Activated naive CD4-positive, alpha-beta T cell treated with anti-CD3 and anti-CD28 coated beads, Interleukin-2, amount 50 U/mL, for 24 hours (primary cell): ENCODE results near the gene HDAC7.

Source experiments
- H3K27ac Mint-ChIP-seq: one replicate; pipeline ENCODE4 v1.8.0; 2021; ENCODE audit warnings: mild to moderate bottlenecking, mixed read lengths
- H3K27me3 Mint-ChIP-seq: one replicate; pipeline ENCODE4 v1.8.0; 2021; ENCODE audit warnings: mixed read lengths
- H3K36me3 Mint-ChIP-seq: one replicate; pipeline ENCODE4 v1.8.0; 2021; ENCODE audit warnings: mixed read lengths
- H3K4me1 Mint-ChIP-seq: one replicate; pipeline ENCODE4 v1.8.0; 2021; ENCODE audit warnings: mixed read lengths
- H3K4me3 Mint-ChIP-seq: one replicate; pipeline ENCODE4 v1.8.0; 2021; ENCODE audit warnings: mild to moderate bottlenecking, mixed read lengths
- H3K9me3 Mint-ChIP-seq: one replicate; pipeline ENCODE4 v1.8.0; 2021; ENCODE audit warnings: mixed read lengths

Gene HDAC7

GRCh38 chr12:47763481-47764346, 56.0 kb downstream of the HDAC7 start:
- Mint-ChIP-seq H3K27me3 (no peaks in the 10 kb centered on the region), H3K4me3 (no peak overlapping the region), H3K27ac (no peak overlapping the region), H3K4me1 (peaks cover 3% of the 10 kb centered on the region), H3K36me3 (no peaks in the 10 kb centered on the region), H3K9me3 (no peaks in the 10 kb centered on the region)

- Mint-ChIP-seq H3K27me3 (no peaks in the 10 kb centered on the region), H3K4me1 (peaks cover 3% of the 10 kb centered on the region), H3K27ac (no peak overlapping the region), H3K4me3 (no peak overlapping the region), H3K36me3 (no peaks in the 10 kb centered on the region), H3K9me3 (no peaks in the 10 kb centered on the region)
Observed at GRCh38 chr12:47762850-47763465, 56.7 kb downstream of the HDAC7 start.

DNA sequence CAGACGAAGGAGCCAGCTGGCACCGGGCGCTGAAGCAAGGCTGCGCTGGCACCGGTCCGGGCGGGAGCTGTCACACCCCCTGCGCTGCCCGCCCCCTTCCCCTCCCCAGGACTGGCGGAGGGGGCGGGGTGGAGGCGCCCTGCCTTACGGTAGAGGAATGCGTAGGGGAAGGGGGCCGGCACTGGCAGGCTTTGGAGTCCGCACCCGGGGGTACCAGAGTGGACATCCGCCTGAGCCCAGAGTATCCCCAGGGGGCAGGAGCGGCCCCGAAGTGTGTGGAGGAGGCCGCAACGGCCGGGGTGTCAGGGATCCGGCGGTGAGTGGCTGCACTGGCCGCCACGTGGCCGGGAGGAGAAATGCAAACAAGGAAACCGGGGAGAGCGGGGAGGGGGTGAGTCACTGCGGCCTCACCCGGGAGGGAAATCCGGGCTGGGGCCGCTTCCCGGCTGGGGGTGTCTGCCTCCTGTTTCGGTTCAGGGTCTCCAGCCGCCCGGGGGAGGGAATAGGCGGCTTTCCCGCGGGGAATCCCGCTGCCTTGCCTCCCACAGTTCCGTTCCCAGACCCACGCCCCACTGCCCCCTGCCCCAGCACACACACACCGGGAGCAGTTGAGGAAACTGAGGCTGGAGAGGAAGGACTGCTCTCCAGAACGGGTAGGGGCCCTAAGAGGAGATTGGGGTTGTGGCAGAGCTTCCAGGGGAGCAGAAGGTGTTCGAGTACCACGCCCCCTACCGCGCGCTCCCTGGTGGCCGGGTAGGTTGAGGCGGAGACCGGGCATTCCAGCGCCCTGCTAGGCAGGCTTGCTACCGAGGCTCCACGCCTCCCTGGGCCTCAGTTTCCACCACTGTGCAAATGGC, 60.6 kb downstream of the HDAC7 start, which contains the start of gene RAPGEF3:
Gene RAPGEF3, minus strand, starts transcription at position 47 of the 857 bp plus-strand sequence. CDS start 324 bp downstream, outside the sequence.
- H3K27ac Mint-ChIP-seq: peak within 1 kb of the TSS; percentile 68
- H3K4me3 Mint-ChIP-seq: peak within 1 kb of the TSS; percentile 71
- H3K36me3 Mint-ChIP-seq: no peaks in the 10 kb centered on the region
- no peaks in the 10 kb centered on the region for H3K27me3 Mint-ChIP-seq
- H3K9me3 Mint-ChIP-seq: no peaks in the 10 kb centered on the region
- peaks cover 11% of the 10 kb centered on the region for H3K4me1 Mint-ChIP-seq

DNA sequence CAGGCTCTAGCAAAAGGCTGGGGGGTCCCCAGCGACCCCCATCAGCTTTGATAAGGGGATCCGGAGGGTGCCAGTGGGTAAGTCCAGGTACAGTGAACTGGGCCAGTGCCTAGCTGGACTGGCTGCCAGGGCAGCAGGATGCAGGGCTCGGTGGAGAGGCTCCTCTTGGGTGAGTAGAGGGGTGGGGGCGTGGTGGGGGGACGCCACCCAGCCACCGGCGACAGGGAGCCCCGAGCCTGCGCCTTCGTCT, 61.2 kb downstream of the HDAC7 start:
- Mint-ChIP-seq H3K4me3 (peak overlapping the region; percentile 42), H3K9me3 (no peaks in the 10 kb centered on the region), H3K27me3 (no peaks in the 10 kb centered on the region), H3K36me3 (no peaks in the 10 kb centered on the region), H3K4me1 (peaks cover 11% of the 10 kb centered on the region), H3K27ac (no peak overlapping the region)

DNA sequence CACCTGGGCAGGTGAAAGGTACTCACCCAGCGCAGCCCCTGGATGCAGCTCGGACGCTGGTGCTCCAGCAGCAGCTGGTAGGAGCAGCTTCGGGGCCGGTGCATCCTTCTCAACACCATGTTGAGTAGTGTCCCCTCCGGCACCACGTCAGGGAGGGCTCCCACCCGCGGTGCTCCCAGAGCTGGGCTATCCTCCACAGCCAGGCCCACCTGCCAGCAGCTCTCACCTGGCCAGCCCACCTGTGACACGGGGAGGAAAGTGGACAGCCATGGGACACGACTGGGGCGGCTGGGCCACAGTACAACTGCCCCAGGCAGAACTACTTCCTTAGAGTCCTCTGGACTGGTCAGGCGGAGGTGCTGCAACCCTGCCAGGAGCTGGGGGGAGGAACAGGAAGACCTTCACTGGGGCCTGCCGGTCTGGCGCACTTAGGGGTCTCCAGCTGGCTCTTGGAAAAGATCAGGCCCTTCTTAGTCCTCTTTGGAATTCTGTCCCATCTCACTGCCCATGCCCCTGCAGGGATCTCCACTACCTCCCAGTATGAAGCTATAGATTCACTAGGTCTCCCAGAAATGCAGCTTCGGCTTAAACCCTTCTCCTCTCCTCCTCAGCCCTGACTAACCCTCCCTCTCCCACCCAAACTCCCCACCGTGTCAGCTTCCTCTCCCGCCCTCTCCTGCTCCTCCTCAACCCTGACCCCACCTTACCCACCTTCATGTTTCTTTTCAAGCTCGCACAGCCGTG, 61.7 kb downstream of the HDAC7 start:
- H3K27me3 Mint-ChIP-seq: no peaks in the 10 kb centered on the region
- H3K27ac Mint-ChIP-seq: peak overlapping the region; percentile 68
- peak overlapping the region; percentile 42 for H3K4me3 Mint-ChIP-seq
- no peaks in the 10 kb centered on the region for H3K36me3 Mint-ChIP-seq
- peaks cover 11% of the 10 kb centered on the region for H3K4me1 Mint-ChIP-seq
- no peaks in the 10 kb centered on the region for H3K9me3 Mint-ChIP-seq

DNA sequence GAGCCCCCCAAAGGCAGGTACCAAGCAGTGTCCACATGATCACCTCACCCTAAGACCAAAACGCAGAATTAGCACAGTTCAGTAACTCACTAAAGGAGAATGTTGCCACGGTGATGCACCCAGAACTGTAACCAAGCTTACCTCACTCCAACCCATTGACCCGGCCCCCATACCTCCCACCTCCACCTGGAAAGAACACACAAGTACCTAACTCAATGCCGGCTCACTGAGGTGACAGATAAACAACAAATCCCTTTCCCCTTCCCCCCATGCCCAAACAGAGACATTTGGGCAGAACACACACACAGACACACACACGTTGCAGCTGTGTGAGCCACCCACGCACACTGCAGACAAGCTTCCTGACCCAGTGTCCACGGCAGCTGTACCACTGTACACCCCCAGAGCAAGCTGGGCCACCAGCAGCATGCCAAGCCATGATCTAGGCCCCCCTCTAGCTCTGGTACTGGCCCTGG, 62.3 kb downstream of the HDAC7 start:
- Mint-ChIP-seq H3K36me3 (no peaks in the 10 kb centered on the region), H3K4me3 (peak overlapping the region; percentile 15), H3K4me1 (peaks cover 11% of the 10 kb centered on the region), H3K27ac (no peak overlapping the region), H3K27me3 (no peaks in the 10 kb centered on the region), H3K9me3 (no peaks in the 10 kb centered on the region)

- H3K9me3 Mint-ChIP-seq: no peaks in the 10 kb centered on the region
Observed at GRCh38 chr12:47755655-47756562, 63.8 kb downstream of the HDAC7 start.

DNA sequence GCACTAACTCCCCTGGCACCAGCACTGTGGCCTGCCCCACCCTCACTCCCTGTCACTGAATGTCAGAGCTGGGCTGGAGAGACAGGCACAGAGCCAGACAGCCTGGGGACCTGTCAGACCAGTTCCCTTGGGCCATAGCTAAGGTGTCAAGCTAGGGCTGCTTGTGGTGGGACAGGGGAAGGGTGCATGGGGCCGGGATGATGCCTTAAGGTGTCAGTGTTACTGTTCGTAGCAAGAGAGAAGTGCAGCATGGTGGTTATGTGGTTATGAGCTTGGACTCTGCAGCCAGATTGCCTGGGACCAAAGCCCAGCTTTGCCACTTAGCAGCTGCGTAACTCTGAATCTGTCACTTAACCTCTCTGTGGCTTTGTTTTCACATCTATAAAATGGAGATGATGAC, 64.8 kb downstream of the HDAC7 start:
- H3K27ac Mint-ChIP-seq: no peak overlapping the region
- no peaks in the 10 kb centered on the region for H3K27me3 Mint-ChIP-seq
- H3K36me3 Mint-ChIP-seq: no peaks in the 10 kb centered on the region
- H3K4me3 Mint-ChIP-seq: no peak overlapping the region
- H3K4me1 Mint-ChIP-seq: peaks cover 11% of the 10 kb centered on the region
- H3K9me3 Mint-ChIP-seq: no peaks in the 10 kb centered on the region

More at GRCh38 chr12:47755655-47756562, 63.8 kb downstream of the HDAC7 start:
- Mint-ChIP-seq H3K27me3 (no peaks in the 10 kb centered on the region), H3K4me3 (no peak overlapping the region), H3K4me1 (peaks cover 11% of the 10 kb centered on the region), H3K27ac (peak overlapping the region; percentile 35), H3K36me3 (no peaks in the 10 kb centered on the region)

DNA sequence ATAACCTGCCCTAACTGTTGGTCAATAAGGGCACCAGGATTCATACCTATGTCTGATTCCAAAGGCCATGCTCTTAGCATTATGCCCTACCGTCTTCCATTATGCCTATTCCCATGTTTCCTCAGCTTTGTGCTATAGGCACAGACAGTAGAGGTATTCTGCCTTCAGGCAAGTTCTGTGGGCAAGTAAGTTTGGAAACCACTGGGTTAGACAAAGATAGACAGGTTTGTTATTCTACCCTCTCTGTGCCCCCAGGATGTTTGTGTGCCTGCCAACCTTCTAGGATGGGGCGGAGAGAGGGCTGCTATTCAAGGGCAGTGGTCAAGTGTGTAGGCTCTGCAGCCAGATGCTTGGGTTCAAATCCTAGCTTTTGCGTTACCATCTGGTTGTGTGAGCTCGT, 65.6 kb downstream of the HDAC7 start:
- no peaks in the 10 kb centered on the region for H3K27me3 Mint-ChIP-seq
- H3K4me1 Mint-ChIP-seq: peaks cover 11% of the 10 kb centered on the region
- no peaks in the 10 kb centered on the region for H3K36me3 Mint-ChIP-seq
- H3K27ac Mint-ChIP-seq: no peak overlapping the region
- no peaks in the 10 kb centered on the region for H3K9me3 Mint-ChIP-seq
- no peak overlapping the region for H3K4me3 Mint-ChIP-seq

- Mint-ChIP-seq H3K27ac (no peak overlapping the region), H3K36me3 (no peaks in the 10 kb centered on the region), H3K4me3 (no peak overlapping the region), H3K9me3 (no peaks in the 10 kb centered on the region), H3K4me1 (peaks cover 11% of the 10 kb centered on the region), H3K27me3 (no peaks in the 10 kb centered on the region)
Observed at GRCh38 chr12:47753021-47754001, 66.4 kb downstream of the HDAC7 start.

DNA sequence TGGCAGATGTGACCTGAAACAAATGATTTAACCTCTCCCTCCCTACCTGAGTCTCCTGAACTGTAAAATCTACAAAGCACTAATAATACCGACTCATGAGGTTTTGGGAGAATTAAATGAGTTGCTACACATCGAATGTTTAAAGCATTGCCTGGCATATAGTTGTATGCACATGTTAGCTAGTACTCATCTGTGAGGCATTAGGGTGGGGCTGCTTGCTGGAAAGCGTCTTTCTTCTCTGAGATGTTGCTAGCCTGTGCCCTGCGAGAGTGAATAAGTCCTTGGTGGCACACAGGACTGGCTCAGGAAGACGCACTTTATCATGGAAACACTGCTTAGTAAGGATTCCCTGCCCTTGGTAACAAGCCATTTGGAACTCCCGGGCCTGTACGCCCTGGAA, 67.2 kb downstream of the HDAC7 start:
- no peak overlapping the region for H3K4me3 Mint-ChIP-seq
- no peaks in the 10 kb centered on the region for H3K36me3 Mint-ChIP-seq
- H3K4me1 Mint-ChIP-seq: peaks cover 11% of the 10 kb centered on the region
- no peak overlapping the region for H3K27ac Mint-ChIP-seq
- no peaks in the 10 kb centered on the region for H3K9me3 Mint-ChIP-seq
- H3K27me3 Mint-ChIP-seq: no peaks in the 10 kb centered on the region

- Mint-ChIP-seq H3K27me3 (no peaks in the 10 kb centered on the region), H3K9me3 (no peaks in the 10 kb centered on the region), H3K4me1 (peaks cover 7% of the 10 kb centered on the region), H3K27ac (peak overlapping the region; percentile 46), H3K36me3 (no peaks in the 10 kb centered on the region), H3K4me3 (no peak overlapping the region)
Observed at GRCh38 chr12:47752121-47752520, 67.6 kb downstream of the HDAC7 start.

DNA sequence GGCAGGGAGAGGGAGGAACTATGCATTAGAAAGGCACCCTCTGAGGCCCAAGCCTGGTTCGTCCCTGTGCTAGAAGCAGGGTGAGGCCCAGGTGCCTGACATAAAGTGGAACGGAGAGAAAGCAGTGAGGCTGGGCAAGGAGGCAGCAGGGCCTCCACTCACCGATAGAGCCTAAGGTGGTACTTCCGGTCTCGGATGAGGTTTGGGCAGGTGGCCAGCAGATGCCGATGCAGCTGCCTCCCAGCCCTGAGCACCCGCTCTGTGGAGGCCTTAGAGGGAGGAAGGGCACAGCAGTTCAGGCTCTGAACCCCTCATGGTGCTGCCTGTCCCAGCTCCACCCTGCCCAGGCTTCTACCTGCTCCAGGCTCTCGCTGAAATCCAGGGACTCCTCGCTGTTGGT, 68.1 kb downstream of the HDAC7 start:
- no peaks in the 10 kb centered on the region for H3K9me3 Mint-ChIP-seq
- peaks cover 7% of the 10 kb centered on the region for H3K4me1 Mint-ChIP-seq
- H3K27ac Mint-ChIP-seq: no peak overlapping the region
- no peaks in the 10 kb centered on the region for H3K36me3 Mint-ChIP-seq
- H3K27me3 Mint-ChIP-seq: no peaks in the 10 kb centered on the region
- H3K4me3 Mint-ChIP-seq: no peak overlapping the region
